Liver (tissue), 9 donors: ENCODE results near the gene IRS1. TPM values are rescaled to one million over a fixed set of nuclear protein-coding genes. Genes with fewer than 3 reads are reported as not detected.
A peak's percentile ranks its signal among the peaks of the same experiment; 100 is the strongest.

Source experiments
- DNase-seq: peaks from one replicate; pipeline ENCODE4 v3.0.0-alpha.2; 2017; ENCODE audit warnings: low spot score
- H3K27ac ChIP-seq, 2 donors: one replicate each; pipeline ENCODE4 v1.7.0; 2013; ENCODE audit warnings: inconsistent platforms in 2 of 2, low read length in 2 of 2, control low read depth in 1 of 2, low read depth in 1 of 2, mild to moderate bottlenecking in 1 of 2
- H3K27me3 ChIP-seq, 4 donors: one replicate each; pipeline versions ENCODE4 v1.6.1 to v1.7.0; 2013; ENCODE audit warnings: low read length in 3 of 4, inconsistent platforms in 1 of 4, mild to moderate bottlenecking in 1 of 4, moderate library complexity in 1 of 4; ENCODE audit not compliant: control insufficient read depth in 4 of 4, insufficient read depth in 4 of 4
- H3K36me3 ChIP-seq, 4 donors: one replicate each; pipeline versions ENCODE4 v1.6.1 to v1.7.0; 2013; ENCODE audit warnings: low read length in 3 of 4, mild to moderate bottlenecking in 3 of 4, low read depth in 1 of 4, moderate library complexity in 1 of 4; ENCODE audit not compliant: control insufficient read depth in 4 of 4, insufficient read depth in 3 of 4
- H3K4me1 ChIP-seq, 4 donors: one replicate each; pipeline versions ENCODE4 v1.6.1 to v1.7.0; 2013; ENCODE audit warnings: low read length in 3 of 4, mild to moderate bottlenecking in 3 of 4, moderate library complexity in 1 of 4; ENCODE audit not compliant: control insufficient read depth in 4 of 4, insufficient read depth in 4 of 4
- H3K4me3 ChIP-seq, 3 donors: one replicate each; pipeline versions ENCODE4 v1.6.1 to v1.7.0; 2013; ENCODE audit warnings: low read length in 3 of 3, control low read depth in 1 of 3, low read depth in 1 of 3, mild to moderate bottlenecking in 1 of 3
- H3K9ac ChIP-seq, 2 donors: one replicate each; pipeline ENCODE4 v1.7.0; 2013; ENCODE audit warnings: low read length in 2 of 2, mild to moderate bottlenecking in 2 of 2, moderate library complexity in 2 of 2, control low read depth in 1 of 2, low read depth in 1 of 2
- H3K9me3 ChIP-seq, 4 donors: one replicate each; pipeline versions ENCODE4 v1.6.1 to v1.7.0; 2013; ENCODE audit warnings: low read length in 3 of 4; ENCODE audit not compliant: control insufficient read depth in 4 of 4
- FOXA1 ChIP-seq: IDR thresholded peaks from 2 replicates; pipeline ENCODE4 v1.6.1; 2016; ENCODE audit warnings: antibody characterized with exemption
- GABPA ChIP-seq, 2 donors: IDR thresholded peaks in 1 of 2; conservative IDR thresholded peaks in 1 of 2; 2 replicates each; pipeline ENCODE4 v1.6.1; 2016; ENCODE audit warnings: antibody characterized with exemption in 2 of 2, mild to moderate bottlenecking in 1 of 2, moderate library complexity in 1 of 2
- HNF4A ChIP-seq, 2 donors: conservative IDR thresholded peaks; 2 replicates each; pipeline ENCODE4 v1.6.1; 2016; ENCODE audit warnings: antibody characterized with exemption in 2 of 2, mild to moderate bottlenecking in 2 of 2
- HNF4G ChIP-seq: IDR thresholded peaks from 2 replicates; pipeline ENCODE4 v1.6.1; 2016; ENCODE audit warnings: antibody characterized with exemption
- JUND ChIP-seq, 2 donors: IDR thresholded peaks; 2 replicates each; pipeline ENCODE4 v1.6.1; 2016; ENCODE audit warnings: antibody characterized with exemption in 2 of 2
- NR2F2 ChIP-seq: IDR thresholded peaks from 2 replicates; pipeline ENCODE4 v1.6.1; 2016; ENCODE audit warnings: antibody characterized with exemption
- RAD21 ChIP-seq, 2 donors: IDR thresholded peaks; 2 replicates each; pipeline ENCODE4 v1.6.1; 2016; ENCODE audit warnings: antibody characterized with exemption in 2 of 2, mild to moderate bottlenecking in 2 of 2
- RXRA ChIP-seq, 2 donors: IDR thresholded peaks; 2 replicates each; pipeline ENCODE4 v1.6.1; 2017 to 2018; ENCODE audit warnings: antibody characterized with exemption in 2 of 2, mild to moderate bottlenecking in 1 of 2
- SP1 ChIP-seq: IDR thresholded peaks from 2 replicates; pipeline ENCODE4 v1.6.1; 2018; ENCODE audit warnings: antibody characterized with exemption, mild to moderate bottlenecking
- YY1 ChIP-seq: IDR thresholded peaks from 2 replicates; pipeline ENCODE4 v1.6.1; 2016; ENCODE audit warnings: antibody characterized with exemption, mild to moderate bottlenecking
- WGBS: extraction: QIAGEN DNeasy Blood & Tissue Kit; methylation state at CpG from one replicate; pipeline ENCODE4 v1.1.7; 2013; 5-methylcytosine and 5-hydroxymethylcytosine counted together
- polyA plus RNA-seq, 2 donors: library from polyadenylated mRNA; stranded (reverse) in 1 of 2; unstranded in 1 of 2; fragments of 200-250 nt in 1 of 2; fragments of >200 nt in 1 of 2; fragmentation: Nextera tagmentation in 1 of 2; extraction: Ambion mirVana in 1 of 2; gene quantifications; one replicate each; pipeline versions ENCODE4 v1.2.1 to v1.2.3, GENCODE V29; 2013 to 2015
- total RNA-seq, 2 donors: library from RNA; depleted of rRNA; stranded (reverse); fragments of >200 nt; gene quantifications; one replicate each; pipeline ENCODE4 v1.2.3, GENCODE V29; 2014
- TF ChIP-seq, protein P1 (sequence below): IDR thresholded peaks from 2 replicates; pipeline ENCODE4 v1.6.1; 2016; ENCODE audit warnings: antibody characterized with exemption
- TF ChIP-seq, protein P2 (sequence below): fragments of 150-350 bp; IDR thresholded peaks from 2 replicates; pipeline ENCODE4 v1.5.1; 2017; ENCODE audit warnings: improper control_type of control experiment, low read depth, low read length; ENCODE audit not compliant: missing input control
- TF ChIP-seq, protein P3 (sequence below): IDR thresholded peaks from 2 replicates; pipeline ENCODE4 v1.6.1; 2016; ENCODE audit warnings: antibody characterized with exemption, mild to moderate bottlenecking
- donor health status: healthy.
- donor health status: healthy.
- donor health status: healthy.
- donor health status: healthy.
- donor health status: healthy.

Gene IRS1
- total and polyA plus RNA-seq, 4 donors: 7.4 to 11.6 (median 8.6) TPM

- no peak for TF ChIP-seq JUND (IDR thresholded peaks at IDR 0.05)
- no peak for TF ChIP-seq GABPA (IDR thresholded peaks at IDR 0.05 in 1 of 2, conservative IDR thresholded peaks at IDR 0.05 in 1 of 2)
- TF ChIP-seq YY1: no peak
- TF ChIP-seq, protein P1, sequence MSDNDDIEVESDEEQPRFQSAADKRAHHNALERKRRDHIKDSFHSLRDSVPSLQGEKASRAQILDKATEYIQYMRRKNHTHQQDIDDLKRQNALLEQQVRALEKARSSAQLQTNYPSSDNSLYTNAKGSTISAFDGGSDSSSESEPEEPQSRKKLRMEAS: no peak
- TF ChIP-seq SP1: no peak
- TF ChIP-seq, protein P2, sequence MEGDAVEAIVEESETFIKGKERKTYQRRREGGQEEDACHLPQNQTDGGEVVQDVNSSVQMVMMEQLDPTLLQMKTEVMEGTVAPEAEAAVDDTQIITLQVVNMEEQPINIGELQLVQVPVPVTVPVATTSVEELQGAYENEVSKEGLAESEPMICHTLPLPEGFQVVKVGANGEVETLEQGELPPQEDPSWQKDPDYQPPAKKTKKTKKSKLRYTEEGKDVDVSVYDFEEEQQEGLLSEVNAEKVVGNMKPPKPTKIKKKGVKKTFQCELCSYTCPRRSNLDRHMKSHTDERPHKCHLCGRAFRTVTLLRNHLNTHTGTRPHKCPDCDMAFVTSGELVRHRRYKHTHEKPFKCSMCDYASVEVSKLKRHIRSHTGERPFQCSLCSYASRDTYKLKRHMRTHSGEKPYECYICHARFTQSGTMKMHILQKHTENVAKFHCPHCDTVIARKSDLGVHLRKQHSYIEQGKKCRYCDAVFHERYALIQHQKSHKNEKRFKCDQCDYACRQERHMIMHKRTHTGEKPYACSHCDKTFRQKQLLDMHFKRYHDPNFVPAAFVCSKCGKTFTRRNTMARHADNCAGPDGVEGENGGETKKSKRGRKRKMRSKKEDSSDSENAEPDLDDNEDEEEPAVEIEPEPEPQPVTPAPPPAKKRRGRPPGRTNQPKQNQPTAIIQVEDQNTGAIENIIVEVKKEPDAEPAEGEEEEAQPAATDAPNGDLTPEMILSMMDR: no peak
- TF ChIP-seq NR2F2: no peak
- H3K4me3 ChIP-seq: no peak overlapping the region
- no peaks in the 10 kb centered on the region for H3K27me3 ChIP-seq
- no peaks in the 10 kb centered on the region for H3K4me1 ChIP-seq
- 76% methylated on average over 2 of the region's 2 CpGs for WGBS
- H3K9ac ChIP-seq: no peak overlapping the region
- H3K27ac ChIP-seq: no peak overlapping the region
- H3K36me3 ChIP-seq: no peaks in the 10 kb centered on the region
- no peaks in the 10 kb centered on the region for H3K9me3 ChIP-seq
- no peak for DNase-seq
These were observed 108.4 kb downstream of the IRS1 start for GRCh38 chr2:226691255-226691654.

DNA sequence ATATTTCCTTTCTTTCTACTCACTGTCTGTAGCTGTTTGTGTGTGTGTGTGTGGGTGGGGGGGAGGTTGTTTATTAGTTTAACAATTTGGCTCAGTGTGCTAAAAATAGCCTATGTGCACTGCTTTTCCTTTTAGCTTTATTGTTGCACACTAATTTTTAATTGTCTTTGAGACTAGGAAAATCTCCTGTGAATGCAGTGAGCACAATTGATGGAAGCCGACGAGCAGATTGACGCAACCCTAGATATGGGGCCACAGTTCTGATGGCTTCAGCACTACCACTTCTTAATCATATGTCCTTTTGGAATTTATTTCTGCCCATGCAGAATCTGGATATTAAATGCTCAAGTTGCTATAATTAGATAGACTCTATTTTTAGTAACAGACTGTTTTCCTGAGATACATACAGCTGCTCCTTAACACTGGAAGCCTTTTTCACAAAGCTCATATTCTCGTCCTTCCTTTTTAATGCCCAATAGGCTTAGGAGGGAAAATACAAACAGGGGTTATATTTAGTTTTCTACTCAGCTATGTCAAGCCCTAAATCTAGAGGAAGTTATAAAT, 109.1 kb downstream of the IRS1 start:
- no peaks in the 10 kb centered on the region for H3K4me1 ChIP-seq
- H3K36me3 ChIP-seq: no peaks in the 10 kb centered on the region
- 62% methylated on average over 4 of the region's 4 CpGs for WGBS
- no peak overlapping the region for H3K4me3 ChIP-seq
- DNase-seq: no peak
- no peak overlapping the region for H3K9ac ChIP-seq
- no peak overlapping the region for H3K27ac ChIP-seq
- H3K27me3 ChIP-seq: no peaks in the 10 kb centered on the region
- TF ChIP-seq FOXA1 (no peak), RAD21 (IDR thresholded peaks at IDR 0.05) (peak in 1 of 2 donors; percentile 20), SP1 (peak; percentile 15)
- TF ChIP-seq, protein P3, sequence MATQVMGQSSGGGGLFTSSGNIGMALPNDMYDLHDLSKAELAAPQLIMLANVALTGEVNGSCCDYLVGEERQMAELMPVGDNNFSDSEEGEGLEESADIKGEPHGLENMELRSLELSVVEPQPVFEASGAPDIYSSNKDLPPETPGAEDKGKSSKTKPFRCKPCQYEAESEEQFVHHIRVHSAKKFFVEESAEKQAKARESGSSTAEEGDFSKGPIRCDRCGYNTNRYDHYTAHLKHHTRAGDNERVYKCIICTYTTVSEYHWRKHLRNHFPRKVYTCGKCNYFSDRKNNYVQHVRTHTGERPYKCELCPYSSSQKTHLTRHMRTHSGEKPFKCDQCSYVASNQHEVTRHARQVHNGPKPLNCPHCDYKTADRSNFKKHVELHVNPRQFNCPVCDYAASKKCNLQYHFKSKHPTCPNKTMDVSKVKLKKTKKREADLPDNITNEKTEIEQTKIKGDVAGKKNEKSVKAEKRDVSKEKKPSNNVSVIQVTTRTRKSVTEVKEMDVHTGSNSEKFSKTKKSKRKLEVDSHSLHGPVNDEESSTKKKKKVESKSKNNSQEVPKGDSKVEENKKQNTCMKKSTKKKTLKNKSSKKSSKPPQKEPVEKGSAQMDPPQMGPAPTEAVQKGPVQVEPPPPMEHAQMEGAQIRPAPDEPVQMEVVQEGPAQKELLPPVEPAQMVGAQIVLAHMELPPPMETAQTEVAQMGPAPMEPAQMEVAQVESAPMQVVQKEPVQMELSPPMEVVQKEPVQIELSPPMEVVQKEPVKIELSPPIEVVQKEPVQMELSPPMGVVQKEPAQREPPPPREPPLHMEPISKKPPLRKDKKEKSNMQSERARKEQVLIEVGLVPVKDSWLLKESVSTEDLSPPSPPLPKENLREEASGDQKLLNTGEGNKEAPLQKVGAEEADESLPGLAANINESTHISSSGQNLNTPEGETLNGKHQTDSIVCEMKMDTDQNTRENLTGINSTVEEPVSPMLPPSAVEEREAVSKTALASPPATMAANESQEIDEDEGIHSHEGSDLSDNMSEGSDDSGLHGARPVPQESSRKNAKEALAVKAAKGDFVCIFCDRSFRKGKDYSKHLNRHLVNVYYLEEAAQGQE: no peak
- no peaks in the 10 kb centered on the region for H3K9me3 ChIP-seq

GRCh38 chr2:226687641-226688253, 111.9 kb downstream of the IRS1 start:
- TF ChIP-seq SP1 (no peak), RXRA (IDR thresholded peaks at IDR 0.05) (no peak), HNF4G (no peak), NR2F2 (no peak), YY1 (no peak), FOXA1 (no peak), HNF4A (conservative IDR thresholded peaks at IDR 0.05) (no peak), RAD21 (IDR thresholded peaks at IDR 0.05) (no peak)
- TF ChIP-seq, protein P3: no peak
- TF ChIP-seq, protein P1: no peak
- H3K27me3 ChIP-seq: no peaks in the 10 kb centered on the region
- H3K9ac ChIP-seq: no peak overlapping the region
- 82% methylated on average over 2 of the region's 2 CpGs for WGBS
- no peak overlapping the region for H3K27ac ChIP-seq
- H3K4me3 ChIP-seq: no peak overlapping the region
- no peak for DNase-seq
- no peaks in the 10 kb centered on the region for H3K36me3 ChIP-seq
- no peaks in the 10 kb centered on the region for H3K4me1 ChIP-seq
- no peaks in the 10 kb centered on the region for H3K9me3 ChIP-seq
